ENCODE data around the gene HLA-DQB1. TPM values are rescaled to one million over a fixed set of nuclear protein-coding genes. Genes with fewer than 3 reads are reported as not detected.

The HLA-DQB1 gene
- total and polyA plus RNA-seq, 2 of the 8 experiments (the other 6 are each of a cell fraction or from before 2014, with no cell fraction given) = 1.2 to 5.2 TPM

- Histone ChIP-seq H3K9ac (replicated peaks in 1 of 4; ENCODE audit: extremely low read depth in 1 of 4, low read depth in 3 of 4, low read length in 3 of 4) (no peak overlapping the region), H3K9me3 (ENCODE audit: insufficient read depth in 2 of 2, low read depth in 1 of 2, low read length in 1 of 2) (no peaks in the 10 kb centered on the region; a peak in 1 of 4 replicates), H4K20me1 (replicated peaks in 1 of 2; ENCODE audit: control insufficient read depth in 1 of 2, insufficient read depth in 2 of 2, low read length in 2 of 2) (no peaks in the 10 kb centered on the region), H2BK120ac (replicated peaks; ENCODE audit: low read depth, low read length) (no peak overlapping the region), H2AK5ac (ENCODE audit: low read depth, low read length) (no peak overlapping the region), H3K18ac (ENCODE audit: extremely low read depth, low read length) (no peak overlapping the region), H3K4me1 (replicated peaks in 1 of 4; ENCODE audit: control insufficient read depth in 3 of 4, insufficient read depth in 4 of 4, low read length in 3 of 4) (no peaks in the 10 kb centered on the region; a peak in 1 of 7 replicates), H3K56ac (replicated peaks; ENCODE audit: insufficient read length, low read depth, low read length) (no peak overlapping the region), H3K4me2 (ENCODE audit: insufficient read depth in 1 of 2, low read depth in 2 of 2, low read length in 2 of 2) (no peak overlapping the region), H2BK15ac (ENCODE audit: low read length) (no peak overlapping the region), H3K4me3 (ENCODE audit: extremely low read depth in 1 of 4, insufficient read depth in 2 of 4, low read depth in 3 of 4, low read length in 4 of 4) (no peak overlapping the region), H3K27me3 (replicated peaks in 1 of 4; ENCODE audit: control insufficient read depth in 3 of 4, extremely low read depth in 1 of 4, insufficient read depth in 3 of 4, low read length in 3 of 4) (no peaks in the 10 kb centered on the region), H2AFZ (ENCODE audit: low read length) (no peak overlapping the region), H3K36me3 (ENCODE audit: control insufficient read depth in 2 of 4, insufficient read depth in 4 of 4, low read length in 3 of 4) (no peaks in the 10 kb centered on the region), H2BK20ac (ENCODE audit: low read length) (no peak overlapping the region), H3K79me2 (ENCODE audit: control insufficient read depth in 1 of 2, insufficient read depth in 2 of 2, low read length in 2 of 2) (no peaks in the 10 kb centered on the region), H3K4ac (replicated peaks; ENCODE audit: insufficient read length, low read depth, low read length) (no peak overlapping the region), H4K8ac (ENCODE audit: extremely low read depth, insufficient read depth, low read length) (no peak overlapping the region), H3K79me1 (ENCODE audit: low read depth, low read length) (no peaks in the 10 kb centered on the region), H2BK12ac (ENCODE audit: low read depth, low read length) (no peak overlapping the region), H3K23me2 (ENCODE audit: low read depth, low read length) (no peaks in the 10 kb centered on the region), H3K23ac (ENCODE audit: insufficient read length) (no peak overlapping the region), H4K5ac (ENCODE audit: insufficient read length, low read depth, low read length) (no peak overlapping the region), H4K91ac (replicated peaks; ENCODE audit: insufficient read length, low read length) (no peak overlapping the region), H2BK5ac (ENCODE audit: low read depth, low read length) (no peak overlapping the region), H3K14ac (ENCODE audit: insufficient read length) (no peak overlapping the region), H3K27ac (ENCODE audit: low read depth, low read length) (no peak overlapping the region)
- ChIA-PET POLR2A (ENCODE audit: partially characterized antibody) (no interaction called here), CTCF (ENCODE audit: partially characterized antibody) (no interaction called here)
- FAIRE-seq (no peak), DNase-seq (ENCODE audit: low read depth in 1 of 2, low spot score in 2 of 2) (no peak)
- no peak for TF ChIP-seq CBX8 (IDR thresholded peaks at IDR 0.05; ENCODE audit: borderline replicate concordance, low read depth, low read length)
- no peak for TF ChIP-seq CHD2 (IDR thresholded peaks at IDR 0.05; ENCODE audit: low read length)
- TF ChIP-seq KDM5A (IDR thresholded peaks at IDR 0.05; ENCODE audit: low read length) = no peak
- TF ChIP-seq SP4 (IDR thresholded peaks at IDR 0.05; ENCODE audit: low read length) = no peak
- TF ChIP-seq RBBP5 (IDR thresholded peaks at IDR 0.05; ENCODE audit: borderline replicate concordance, low read depth, low read length) = no peak
- TF ChIP-seq GABPA (IDR thresholded peaks at IDR 0.05; ENCODE audit: borderline replicate concordance, insufficient read depth, low read length) = no peak
- no peak for TF ChIP-seq MAX (IDR thresholded peaks at IDR 0.05)
- TF ChIP-seq SP1 (IDR thresholded peaks at IDR 0.05; ENCODE audit: low read depth, low read length) = no peak
- TF ChIP-seq GTF2F1 (IDR thresholded peaks at IDR 0.05; ENCODE audit: borderline replicate concordance, low read depth, low read length) = no peak
- 50% methylated on average over 1 of the region's 1 CpG; no CpG with 5 or more reads in 1 of the 2 experiments for WGBS, 2 experiments (ENCODE audit: extremely low coverage in 1 of 2, insufficient coverage in 1 of 2, insufficient read length in 1 of 2, insufficient replicate concordance in 2 of 2, low coverage in 1 of 2, low lambda C conversion rate in 2 of 2, missing lambda C conversion rate in 1 of 2)
These were observed 13.6 kb upstream of the HLA-DQB1 start for GRCh38 chr6:32680055-32680454.

All from H1 (cell line).